ENCODE results near the gene AMMECR1L. TPM values are rescaled to one million over a fixed set of nuclear protein-coding genes. Genes with fewer than 3 reads are reported as not detected.
A peak's percentile ranks its signal among the peaks of the same experiment; 100 is the strongest.

Gene AMMECR1L
- total and polyA plus RNA-seq, 2 experiments from 2014 or later: 13.2 to 19.0 TPM

DNA sequence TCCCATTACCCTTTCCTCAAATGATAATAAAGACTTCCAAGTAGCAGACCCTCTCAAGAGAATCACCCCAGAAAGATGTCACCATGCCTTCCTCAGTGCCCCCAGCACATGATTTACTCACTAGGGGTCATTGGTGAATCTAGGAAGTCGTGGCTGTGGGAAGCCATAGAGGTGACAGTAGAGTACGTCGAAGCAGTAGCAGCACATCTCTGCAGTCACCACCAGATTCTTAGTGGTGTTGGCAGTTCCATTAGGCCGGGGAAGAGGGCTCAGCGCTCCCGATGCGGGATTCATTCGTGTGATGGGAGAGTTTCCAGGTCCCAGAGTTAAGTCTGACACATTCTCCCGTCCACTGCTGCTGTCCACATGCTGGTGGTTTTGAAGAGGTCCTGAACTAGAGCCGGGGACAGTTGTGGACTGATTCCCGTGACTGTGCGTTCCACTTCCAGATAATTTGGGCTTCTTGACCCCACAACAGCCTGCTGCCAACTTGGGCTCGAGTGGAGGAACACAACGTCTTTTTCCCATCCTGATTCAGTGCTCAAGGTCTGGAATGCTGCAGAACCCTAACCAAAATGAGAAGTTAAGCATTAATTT, 12.0 kb downstream of the AMMECR1L start:
- DNase-seq: no peak
- 84 to 88% methylated on average over 14 of the region's 14 CpGs for WGBS, 2 experiments (ENCODE audit: low coverage in 1 of 2, low lambda C conversion rate in 2 of 2, missing lambda C conversion rate in 2 of 2)

GRCh38 chr2:127872354-127872753, 13.4 kb downstream of the AMMECR1L start:
- H3K27ac ChIP-seq: no peak overlapping the region
- no peak for TF ChIP-seq EZH2phosphoT487 (IDR thresholded peaks at IDR 0.05; ENCODE audit: insufficient read depth, low read depth)
- no peak for TF ChIP-seq EZH2 (IDR thresholded peaks at IDR 0.05; ENCODE audit: insufficient read depth, poor library complexity, severe bottlenecking)
- H3K9me3 ChIP-seq (ENCODE audit: low read depth): no peaks in the 10 kb centered on the region
- no peak for DNase-seq
- H3K79me2 ChIP-seq (ENCODE audit: insufficient read depth): peaks cover 100% of the 10 kb centered on the region
- H4K20me1 ChIP-seq (ENCODE audit: insufficient read depth): peaks cover 7% of the 10 kb centered on the region
- no peak overlapping the region for H3K9ac ChIP-seq
- no peaks in the 10 kb centered on the region for H3K9me2 ChIP-seq (ENCODE audit: insufficient read depth)
- H3K4me1 ChIP-seq (ENCODE audit: insufficient read depth): no peaks in the 10 kb centered on the region
- no peak overlapping the region for H3K4me2 ChIP-seq (ENCODE audit: unreplicated experiment)
- in situ Hi-C loops (cut with MboI): no loop called here
- H3K27me3 ChIP-seq (replicated peaks; ENCODE audit: insufficient read depth): no peaks in the 10 kb centered on the region
- no peak overlapping the region for H3K4me3 ChIP-seq
- H3K36me3 ChIP-seq (ENCODE audit: low read depth): peaks cover 31% of the 10 kb centered on the region
- no peaks in the 10 kb centered on the region for H3F3A ChIP-seq (ENCODE audit: insufficient read depth)
- no peak overlapping the region for H2AFZ ChIP-seq

More for the DNA sequence above, 12.0 kb downstream of the AMMECR1L start:
- Histone ChIP-seq H3K9me2 (ENCODE audit: insufficient read depth) (no peaks in the 10 kb centered on the region), H3K9me3 (ENCODE audit: low read depth) (no peaks in the 10 kb centered on the region), H3K27ac (no peak overlapping the region), H3K4me3 (no peak overlapping the region), H3K9ac (no peak overlapping the region), H2AFZ (no peak overlapping the region), H3F3A (ENCODE audit: insufficient read depth) (no peaks in the 10 kb centered on the region; the same call in 1 of the 2 replicates), H3K27me3 (replicated peaks; ENCODE audit: insufficient read depth) (no peaks in the 10 kb centered on the region), H3K36me3 (ENCODE audit: low read depth) (peaks cover 22% of the 10 kb centered on the region; the same call in 1 of the 2 replicates), H3K4me1 (ENCODE audit: insufficient read depth) (no peaks in the 10 kb centered on the region), H3K4me2 (ENCODE audit: unreplicated experiment) (no peak overlapping the region), H3K79me2 (ENCODE audit: insufficient read depth) (peaks cover 100% of the 10 kb centered on the region), H4K20me1 (ENCODE audit: insufficient read depth) (peaks cover 10% of the 10 kb centered on the region)
- in situ Hi-C loops (cut with MboI): no loop called here
- no peak for TF ChIP-seq EZH2 (IDR thresholded peaks at IDR 0.05; ENCODE audit: insufficient read depth, poor library complexity, severe bottlenecking)
- no peak for TF ChIP-seq EZH2phosphoT487 (IDR thresholded peaks at IDR 0.05; ENCODE audit: insufficient read depth, low read depth)

- Histone ChIP-seq H3K9me3 (ENCODE audit: low read depth) (no peaks in the 10 kb centered on the region), H3K27ac (no peak overlapping the region), H3K9me2 (ENCODE audit: insufficient read depth) (no peaks in the 10 kb centered on the region), H3K4me1 (ENCODE audit: insufficient read depth) (no peaks in the 10 kb centered on the region), H3K4me2 (ENCODE audit: unreplicated experiment) (no peak overlapping the region), H4K20me1 (ENCODE audit: insufficient read depth) (no peaks in the 10 kb centered on the region), H3K27me3 (replicated peaks; ENCODE audit: insufficient read depth) (no peaks in the 10 kb centered on the region), H3K36me3 (ENCODE audit: low read depth) (peaks cover 47% of the 10 kb centered on the region), H3F3A (ENCODE audit: insufficient read depth) (peaks cover 27% of the 10 kb centered on the region), H3K79me2 (ENCODE audit: insufficient read depth) (peaks cover 61% of the 10 kb centered on the region), H3K4me3 (no peak overlapping the region), H2AFZ (no peak overlapping the region), H3K9ac (no peak overlapping the region)
- TF ChIP-seq EZH2phosphoT487 (IDR thresholded peaks at IDR 0.05; ENCODE audit: insufficient read depth, low read depth) (no peak), EZH2 (IDR thresholded peaks at IDR 0.05; ENCODE audit: insufficient read depth, poor library complexity, severe bottlenecking) (no peak)
- DNase-seq: no peak
- in situ Hi-C loops (cut with MboI): no loop called here
Measured at GRCh38 chr2:127865926-127866325, 19.8 kb downstream of the AMMECR1L start.

DNA sequence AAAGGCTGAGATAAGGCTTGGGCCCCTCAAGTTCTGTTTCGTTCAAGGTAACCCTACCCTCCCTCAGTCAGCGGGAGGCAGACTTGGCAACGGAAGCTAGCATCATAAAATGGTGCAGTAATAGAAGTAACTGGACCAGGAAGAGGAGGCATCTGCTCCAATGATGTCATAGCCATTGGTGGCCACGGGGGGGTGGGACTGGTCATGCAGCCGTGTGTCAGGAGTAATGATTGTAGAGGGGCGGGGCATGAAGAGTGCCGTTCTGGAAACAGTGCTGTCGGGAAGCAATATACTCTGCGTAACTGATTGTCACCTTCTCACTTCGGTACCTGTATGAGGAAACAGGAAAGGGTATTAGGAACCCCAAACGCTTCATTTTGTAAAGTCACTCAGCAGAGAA, 20.9 kb downstream of the AMMECR1L start:
- WGBS, 2 experiments (ENCODE audit: low coverage in 1 of 2, low lambda C conversion rate in 2 of 2, missing lambda C conversion rate in 2 of 2): 71 to 76% methylated on average over 11 of the region's 11 CpGs
- H3K4me1 ChIP-seq (ENCODE audit: insufficient read depth): no peaks in the 10 kb centered on the region
- no peak for TF ChIP-seq EZH2phosphoT487 (IDR thresholded peaks at IDR 0.05; ENCODE audit: insufficient read depth, low read depth)
- TF ChIP-seq EZH2 (IDR thresholded peaks at IDR 0.05; ENCODE audit: insufficient read depth, poor library complexity, severe bottlenecking): no peak
- H3K9ac ChIP-seq: no peak overlapping the region
- H3K27me3 ChIP-seq (replicated peaks; ENCODE audit: insufficient read depth): no peaks in the 10 kb centered on the region
- DNase-seq: peak; percentile 56
- H3K9me2 ChIP-seq (ENCODE audit: insufficient read depth): no peaks in the 10 kb centered on the region
- H3F3A ChIP-seq (ENCODE audit: insufficient read depth): peaks cover 36% of the 10 kb centered on the region
- H3K79me2 ChIP-seq (ENCODE audit: insufficient read depth): peaks cover 51% of the 10 kb centered on the region
- H2AFZ ChIP-seq: no peak overlapping the region
- H3K4me3 ChIP-seq: no peak overlapping the region
- peaks cover 47% of the 10 kb centered on the region for H3K36me3 ChIP-seq (ENCODE audit: low read depth)
- H3K4me2 ChIP-seq (ENCODE audit: unreplicated experiment): no peak overlapping the region
- no peaks in the 10 kb centered on the region for H3K9me3 ChIP-seq (ENCODE audit: low read depth)
- no peak overlapping the region for H3K27ac ChIP-seq
- in situ Hi-C loops (cut with MboI): no loop called here
- no peaks in the 10 kb centered on the region for H4K20me1 ChIP-seq (ENCODE audit: insufficient read depth)

GRCh38 chr2:127862228-127862627, 23.5 kb downstream of the AMMECR1L start:
- H3K9ac ChIP-seq: no peak overlapping the region
- H3K9me2 ChIP-seq (ENCODE audit: insufficient read depth): no peaks in the 10 kb centered on the region
- H2AFZ ChIP-seq: no peak overlapping the region
- H3K79me2 ChIP-seq (ENCODE audit: insufficient read depth): peaks cover 34% of the 10 kb centered on the region
- H3K4me1 ChIP-seq (ENCODE audit: insufficient read depth): no peaks in the 10 kb centered on the region; the same call in 1 of the 2 replicates
- no peak overlapping the region for H3K27ac ChIP-seq
- H3K9me3 ChIP-seq (ENCODE audit: low read depth): no peaks in the 10 kb centered on the region
- no peak for DNase-seq
- H3K4me3 ChIP-seq: no peak overlapping the region
- in situ Hi-C loops (cut with MboI): no loop called here
- H3K36me3 ChIP-seq (ENCODE audit: low read depth): peaks cover 29% of the 10 kb centered on the region
- peaks cover 36% of the 10 kb centered on the region for H3F3A ChIP-seq (ENCODE audit: insufficient read depth)
- TF ChIP-seq EZH2 (IDR thresholded peaks at IDR 0.05; ENCODE audit: insufficient read depth, poor library complexity, severe bottlenecking) (no peak), EZH2phosphoT487 (IDR thresholded peaks at IDR 0.05; ENCODE audit: insufficient read depth, low read depth) (no peak)
- H3K27me3 ChIP-seq (replicated peaks; ENCODE audit: insufficient read depth): no peaks in the 10 kb centered on the region
- H4K20me1 ChIP-seq (ENCODE audit: insufficient read depth): no peaks in the 10 kb centered on the region
- no peak overlapping the region for H3K4me2 ChIP-seq (ENCODE audit: unreplicated experiment)
- WGBS, 2 experiments (ENCODE audit: low coverage in 1 of 2, low lambda C conversion rate in 2 of 2, missing lambda C conversion rate in 2 of 2): 90% methylated on average over 15 of the region's 15 CpGs

Data from GM23248 (cell line).